Stimulated activated CD4-positive, alpha-beta T cell treated with anti-CD3 and anti-CD28 coated beads, TNF-alpha, amount 100 ng/mL, for 4 hours (primary cell): Measurements from ENCODE around the gene RASA4B.
A peak's percentile ranks its signal among the peaks of the same experiment; 100 is the strongest.
"Not testable (repeated sequence)": the region's sequence is repeated elsewhere in the genome, so short reads cannot be mapped to it uniquely, and the experiment has no call there.

Experiments used
- DNase-seq, 3 experiments: peaks; one replicate each; pipeline ENCODE4 v3.0.0-alpha.2; 2020; ENCODE audit warnings: low read depth in 3 of 3

RASA4B gene

DNA sequence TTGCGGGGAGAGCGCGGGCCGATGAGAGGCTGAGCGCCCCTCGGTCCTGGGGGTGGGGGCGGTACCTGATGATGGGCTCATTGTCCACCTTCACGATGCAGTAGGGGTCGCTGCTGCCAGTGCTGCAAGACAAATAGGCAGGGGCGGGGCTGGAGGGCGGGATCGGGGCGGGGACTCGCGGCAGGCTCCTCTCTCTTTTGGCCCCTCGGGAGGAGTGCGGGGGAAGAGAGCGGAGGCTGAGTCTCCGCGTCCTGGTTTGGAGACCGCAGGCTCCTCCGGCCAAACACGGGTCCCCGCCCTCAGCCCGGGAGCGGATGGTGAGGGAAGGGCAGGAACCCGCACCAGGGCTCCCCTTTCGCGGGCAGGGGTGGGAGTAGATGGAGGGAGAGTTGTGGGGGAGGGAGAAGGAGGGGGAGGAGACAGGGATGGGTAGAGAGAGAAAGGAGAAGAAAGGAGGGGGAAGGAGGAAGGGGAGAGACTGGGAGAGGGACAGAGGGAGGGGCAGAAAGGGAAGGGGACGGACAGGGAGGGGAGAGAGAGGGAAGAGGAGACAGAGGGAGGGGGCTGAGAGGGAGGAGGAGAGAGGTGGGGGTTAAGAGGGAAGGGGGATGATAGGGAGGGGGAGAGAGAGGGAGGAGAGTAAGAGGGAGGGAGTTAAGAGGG, 5.6 kb downstream of the RASA4B start:
- DNase-seq: not testable (repeated sequence)

DNA sequence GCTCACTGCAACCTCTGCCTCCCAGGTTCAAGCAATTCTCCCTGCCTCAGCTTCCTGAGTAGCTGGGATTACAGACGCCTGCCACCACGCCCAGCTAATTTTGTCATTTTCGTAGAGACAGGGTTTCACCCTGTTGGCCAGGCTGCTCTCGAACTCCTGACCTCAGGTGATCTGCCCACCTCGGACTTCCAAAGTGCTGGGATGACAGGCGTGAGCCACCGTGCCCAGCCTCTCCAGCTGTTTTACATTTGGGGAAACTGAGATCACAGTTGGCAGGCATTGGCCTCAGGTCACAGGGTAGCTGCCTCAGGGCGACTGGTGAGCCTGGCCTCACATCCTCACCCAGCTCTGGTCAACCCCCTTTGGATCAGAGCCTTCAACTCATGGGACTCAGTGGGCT, 7.0 kb downstream of the RASA4B start:
- not testable (repeated sequence) for DNase-seq

DNA sequence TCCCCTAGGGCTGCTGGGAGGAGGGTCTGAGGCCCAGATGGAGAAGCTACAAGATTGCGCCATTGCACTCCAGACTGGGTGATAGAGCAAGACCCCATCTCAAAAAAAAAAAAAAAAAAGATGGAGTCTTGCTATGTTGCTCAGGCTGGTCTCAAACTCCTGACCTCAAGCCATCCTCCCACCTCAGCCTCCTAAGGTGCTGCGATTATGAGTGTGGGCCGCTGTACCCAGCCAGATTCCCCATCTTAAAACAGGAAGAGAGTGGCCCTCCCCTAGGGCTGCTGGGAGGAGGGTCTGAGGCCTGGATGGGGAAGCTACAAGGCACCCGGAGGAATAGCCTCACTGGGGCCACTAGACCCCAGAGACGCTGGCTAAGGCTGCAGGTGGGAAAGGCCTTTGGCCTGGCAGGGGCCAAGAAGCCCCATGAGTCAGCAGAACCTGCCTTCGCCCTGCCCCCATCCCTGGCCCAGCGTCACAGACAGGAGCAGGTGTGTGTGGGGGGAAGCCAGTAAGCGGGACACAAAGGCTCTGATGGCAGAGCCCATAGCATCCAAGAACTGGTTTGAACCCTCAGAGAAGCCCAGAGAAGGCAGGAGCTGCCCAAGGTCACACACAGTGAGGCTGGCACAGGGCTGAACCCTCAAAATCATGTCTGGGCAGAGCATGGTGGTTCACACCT, 10.0 kb downstream of the RASA4B start:
- DNase-seq: not testable (repeated sequence)

DNA sequence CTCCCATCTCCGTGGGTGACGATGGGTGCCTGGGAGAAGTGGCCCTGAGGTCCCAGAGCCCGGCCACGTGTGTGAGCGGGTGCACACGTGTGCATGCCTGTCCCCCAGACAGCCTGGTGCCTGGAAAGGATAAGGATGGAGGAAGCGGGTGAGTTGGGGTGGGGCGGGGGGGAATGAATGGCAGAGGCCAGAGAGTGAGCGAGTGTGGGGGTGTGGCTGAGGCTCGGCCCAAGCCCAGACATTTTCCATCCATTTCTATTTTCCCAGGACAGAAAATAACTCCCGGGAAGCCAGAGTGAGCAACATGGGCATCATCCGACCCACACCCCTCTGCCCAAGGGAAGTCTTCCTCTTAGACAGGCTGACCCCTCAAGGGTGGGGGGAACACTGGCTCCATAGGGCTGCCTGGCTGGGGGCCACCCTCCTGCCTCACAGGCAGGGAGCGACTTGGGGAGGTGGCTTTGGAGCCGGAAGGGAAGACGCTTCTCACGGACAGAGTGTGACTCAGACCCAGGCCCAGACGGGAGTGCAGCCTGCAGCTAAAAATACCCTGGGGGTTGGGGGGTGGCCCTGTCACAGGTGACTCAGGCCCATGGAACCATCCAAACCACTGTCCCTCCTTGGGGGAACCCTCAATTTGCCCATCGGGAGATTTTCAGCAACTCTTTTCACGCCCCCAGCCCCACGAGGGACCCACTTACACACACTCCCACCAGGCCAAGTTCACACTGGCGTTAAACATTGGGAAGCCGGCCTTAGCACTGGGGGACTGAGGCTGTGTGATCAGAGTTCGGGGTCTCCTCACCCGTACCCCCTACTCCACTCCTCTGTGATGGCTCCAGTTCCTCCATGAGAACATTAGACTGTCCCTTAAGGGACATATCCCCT, 12.0 kb downstream of the RASA4B start:
- DNase-seq: not testable (repeated sequence)

DNA sequence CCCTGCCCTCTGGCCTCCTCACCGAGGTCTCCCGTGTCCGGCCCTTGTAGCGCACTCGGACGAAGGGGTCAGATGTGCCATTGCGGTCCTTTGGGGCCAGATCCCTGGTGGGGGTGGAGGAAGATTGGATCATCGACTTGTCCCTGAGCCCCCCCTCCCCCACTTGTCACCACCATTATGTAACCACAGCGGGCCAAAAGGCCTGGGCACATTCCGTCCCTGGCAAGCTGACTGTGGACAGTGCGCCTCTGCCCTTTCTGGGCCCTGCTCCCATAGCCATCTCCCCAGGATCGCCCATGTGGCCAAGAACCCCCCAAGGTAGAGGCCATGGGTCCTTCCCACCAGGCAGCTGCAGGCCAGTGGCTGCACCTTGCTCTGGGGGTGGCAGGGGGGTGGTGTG, 14.4 kb downstream of the RASA4B start:
- DNase-seq: not testable (repeated sequence)

DNA sequence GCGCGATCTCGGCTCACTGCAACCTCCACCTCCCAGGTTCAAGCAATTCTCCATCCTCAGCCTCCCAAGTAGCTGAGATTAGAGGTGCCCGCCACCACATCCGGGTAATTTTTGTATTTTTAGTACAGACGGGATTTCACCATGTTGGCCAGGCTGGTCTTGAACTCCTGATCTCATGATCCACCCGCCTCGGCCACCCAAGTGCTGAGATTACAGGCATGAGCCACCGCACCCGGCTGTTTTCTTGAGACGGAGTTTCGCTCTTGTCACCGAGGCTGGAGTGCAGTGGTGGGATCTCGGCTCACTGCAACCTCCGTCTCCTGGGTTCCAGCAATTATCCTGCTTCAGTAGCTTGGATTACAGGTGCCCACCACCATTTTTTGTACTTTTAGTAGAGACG, 19.3 kb downstream of the RASA4B start:
- DNase-seq: not testable (repeated sequence)

DNA sequence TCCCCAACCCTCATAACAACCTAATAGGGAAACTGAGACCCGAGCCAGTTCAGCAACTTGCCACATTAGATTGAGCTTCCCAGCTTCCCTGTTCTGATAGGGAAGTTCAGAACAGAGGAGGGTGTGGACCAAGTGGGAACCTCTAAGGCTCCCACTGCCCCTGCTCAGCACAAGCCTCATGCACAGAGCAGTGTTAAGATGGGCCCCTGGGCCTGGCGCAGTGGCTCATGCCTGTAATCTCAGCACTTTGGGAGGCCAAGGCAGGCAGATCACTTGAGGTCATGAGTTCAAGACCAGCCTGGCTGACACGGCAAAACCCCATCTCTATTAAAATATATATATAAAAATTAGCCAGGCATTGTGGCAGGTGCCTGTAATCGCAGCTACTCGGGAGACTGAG, 20.3 kb downstream of the RASA4B start:
- not testable (repeated sequence) for DNase-seq

DNA sequence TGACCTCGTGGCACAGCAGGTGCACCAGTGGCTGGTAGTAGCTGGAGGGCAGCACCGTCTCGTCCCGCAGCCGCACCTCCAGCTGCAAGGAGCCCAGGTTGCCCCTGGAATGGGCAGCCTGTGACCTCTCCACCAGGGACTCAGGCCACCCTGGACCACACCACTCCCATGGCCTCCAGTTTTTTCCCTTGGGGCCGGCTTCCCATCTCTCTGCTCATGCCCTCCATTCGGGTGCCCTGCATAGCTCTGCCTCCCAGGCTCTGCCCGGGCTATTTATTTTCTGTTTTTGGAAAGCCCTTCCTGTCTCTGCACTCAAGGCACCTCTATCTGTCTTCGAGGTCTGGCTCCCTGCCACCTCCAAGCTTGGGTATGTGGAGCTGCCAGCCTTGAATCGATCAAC, 20.7 kb downstream of the RASA4B start:
- not testable (repeated sequence) for DNase-seq

DNA sequence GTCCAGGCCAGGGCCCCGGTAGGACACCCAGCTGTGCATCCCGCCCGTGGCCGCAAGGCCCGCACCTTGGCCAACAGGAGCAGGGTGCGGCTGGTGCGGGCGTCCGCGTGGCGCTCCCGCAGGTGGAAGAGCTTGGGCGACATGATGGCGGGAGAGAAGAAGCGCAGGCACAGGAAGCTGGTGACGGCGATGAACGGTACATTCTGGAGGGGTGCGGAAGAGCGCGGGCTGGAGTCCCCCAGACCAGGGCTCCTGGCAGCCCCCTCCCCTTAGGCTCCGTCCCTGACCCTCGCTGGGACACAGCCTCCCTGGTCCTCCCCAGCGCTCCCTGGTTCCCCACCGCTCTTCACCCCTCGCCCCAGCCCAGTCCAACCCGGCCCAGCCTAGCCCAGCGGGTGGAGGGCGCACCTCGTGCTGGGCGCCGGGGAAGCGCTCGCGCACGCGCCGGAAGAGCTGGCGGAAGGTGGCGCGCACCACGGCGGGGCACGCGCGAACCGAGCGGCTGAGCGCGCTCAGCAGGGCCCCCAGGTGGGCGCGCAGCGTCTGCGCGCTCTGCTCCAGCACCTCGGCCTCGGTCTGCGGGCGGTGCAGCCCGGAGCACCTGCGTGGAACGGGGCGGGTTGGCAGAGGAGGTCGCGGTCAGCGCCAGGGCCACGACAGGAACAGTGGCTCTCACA, 23.0 kb downstream of the RASA4B start:
- not testable (repeated sequence) for DNase-seq

DNA sequence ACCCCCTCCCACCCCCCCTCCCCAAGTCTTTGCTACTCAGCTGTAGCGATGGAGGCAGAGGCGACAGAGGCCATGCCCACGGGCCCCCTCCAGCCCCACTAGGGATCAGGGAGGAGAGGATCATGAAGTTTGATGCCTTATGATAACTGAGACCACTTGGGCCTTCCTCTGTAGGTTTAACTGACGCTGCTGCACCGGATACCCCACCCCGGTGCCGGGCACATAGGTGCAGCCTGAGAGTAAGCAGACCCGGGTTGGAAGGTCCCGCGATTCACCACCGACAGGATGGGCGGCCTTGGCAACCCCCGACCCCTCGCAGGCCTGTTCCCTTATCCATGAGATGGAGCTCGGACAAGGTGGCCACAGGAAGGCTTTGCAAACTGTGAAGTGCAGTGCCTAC, 23.6 kb downstream of the RASA4B start:
- not testable (repeated sequence) for DNase-seq

DNA sequence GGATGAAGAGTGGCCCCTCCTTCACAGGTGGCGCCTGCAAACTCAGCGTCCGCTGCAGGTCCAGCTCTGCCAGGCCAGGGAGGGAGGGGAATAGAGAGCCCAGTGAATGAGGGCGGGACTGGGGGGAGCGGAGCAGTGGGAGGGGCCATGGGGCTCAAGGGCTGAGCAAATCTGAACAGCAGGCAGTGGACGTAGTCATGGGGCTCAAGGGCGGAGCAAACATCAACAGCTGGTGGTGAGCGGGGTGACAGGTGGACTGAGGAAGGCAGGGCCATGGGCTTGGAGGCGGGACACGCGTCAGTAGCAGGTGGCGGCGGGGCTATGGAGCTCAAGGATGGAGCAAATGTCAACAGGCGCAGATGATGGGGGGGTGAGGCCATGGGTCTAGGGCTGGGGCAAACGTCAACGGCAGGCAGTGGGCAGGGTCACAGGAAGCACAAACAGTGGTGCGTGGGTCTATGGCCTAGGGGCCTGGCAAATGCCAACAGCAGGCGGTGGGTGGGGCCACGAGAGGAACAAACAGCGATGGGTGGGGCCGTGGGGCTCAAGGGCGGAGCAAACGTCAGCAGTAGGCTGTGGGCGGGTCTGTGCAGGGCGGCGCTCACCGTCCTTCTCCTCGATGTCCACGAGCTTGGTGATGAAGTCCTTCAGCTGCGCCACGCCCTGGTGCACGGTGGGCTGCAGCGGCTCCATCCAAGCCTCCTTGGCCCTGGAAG, 24.2 kb downstream of the RASA4B start:
- not testable (repeated sequence) for DNase-seq

DNA sequence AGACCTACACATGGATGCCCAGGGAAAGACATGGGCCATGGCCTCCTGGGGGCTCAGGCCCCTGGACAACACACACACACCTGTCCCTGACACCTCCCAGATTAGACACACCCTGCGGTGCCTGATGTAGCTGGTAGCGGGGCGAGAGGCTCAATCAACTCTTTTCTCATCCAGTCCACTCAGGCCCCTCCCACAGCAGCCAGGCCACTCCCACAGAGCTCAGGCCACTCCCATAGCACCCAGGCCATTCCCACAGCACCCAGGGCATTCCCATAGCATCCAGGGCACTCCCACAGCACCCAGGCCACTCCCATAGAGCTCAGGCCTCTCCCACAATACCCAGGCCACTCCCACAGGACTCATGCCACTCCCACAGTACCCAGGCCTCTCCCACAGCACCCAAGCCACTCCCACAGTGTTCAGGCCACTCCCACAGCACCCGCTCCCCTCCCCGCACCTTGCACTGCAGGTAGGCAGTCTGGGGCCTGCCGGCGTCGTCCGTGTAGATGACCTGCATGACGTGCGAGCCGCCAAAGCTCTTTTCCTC, 27.0 kb downstream of the RASA4B start:
- not testable (repeated sequence) for DNase-seq

DNA sequence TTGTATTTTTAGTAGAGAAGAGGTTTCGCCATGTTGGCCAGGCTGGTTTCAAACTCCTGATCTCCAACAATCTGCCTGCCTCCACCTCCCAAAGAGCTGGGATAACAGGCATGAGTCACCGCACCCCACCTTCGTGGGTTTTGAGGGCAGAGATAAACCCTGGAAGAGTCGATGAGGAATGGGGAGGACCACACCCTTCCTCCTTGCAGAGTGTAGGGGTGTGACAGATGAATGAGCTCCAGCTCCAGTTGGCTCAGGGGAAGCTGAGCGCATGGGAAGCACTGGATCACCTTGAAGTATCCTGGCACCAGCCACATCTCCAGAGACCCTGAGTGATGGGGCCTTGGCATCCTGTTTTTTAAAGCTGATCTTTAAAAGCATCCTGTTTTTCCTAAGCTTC, 33.3 kb downstream of the RASA4B start:
- DNase-seq: not testable (repeated sequence)

DNA sequence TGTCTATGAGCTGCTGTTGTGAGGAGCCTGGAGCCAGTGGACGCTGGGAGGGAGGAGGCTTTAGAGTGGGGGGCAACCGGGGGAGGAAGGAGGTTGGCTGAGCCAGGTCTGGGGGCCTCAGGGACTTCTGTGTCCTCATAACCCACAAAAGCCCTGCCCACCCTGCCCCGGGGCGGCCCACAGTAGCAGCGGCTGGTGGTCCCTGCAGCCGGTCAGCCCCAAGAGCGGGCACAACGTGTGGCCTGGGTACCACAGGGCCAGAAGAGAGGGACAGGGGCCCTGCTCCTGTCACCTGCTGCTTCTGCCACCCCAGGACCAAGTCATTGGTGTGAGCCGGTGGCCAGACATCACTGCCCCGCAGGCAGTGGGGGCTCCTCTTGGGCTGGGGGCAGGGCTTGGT, 35.6 kb downstream of the RASA4B start:
- not testable (repeated sequence) for DNase-seq

DNA sequence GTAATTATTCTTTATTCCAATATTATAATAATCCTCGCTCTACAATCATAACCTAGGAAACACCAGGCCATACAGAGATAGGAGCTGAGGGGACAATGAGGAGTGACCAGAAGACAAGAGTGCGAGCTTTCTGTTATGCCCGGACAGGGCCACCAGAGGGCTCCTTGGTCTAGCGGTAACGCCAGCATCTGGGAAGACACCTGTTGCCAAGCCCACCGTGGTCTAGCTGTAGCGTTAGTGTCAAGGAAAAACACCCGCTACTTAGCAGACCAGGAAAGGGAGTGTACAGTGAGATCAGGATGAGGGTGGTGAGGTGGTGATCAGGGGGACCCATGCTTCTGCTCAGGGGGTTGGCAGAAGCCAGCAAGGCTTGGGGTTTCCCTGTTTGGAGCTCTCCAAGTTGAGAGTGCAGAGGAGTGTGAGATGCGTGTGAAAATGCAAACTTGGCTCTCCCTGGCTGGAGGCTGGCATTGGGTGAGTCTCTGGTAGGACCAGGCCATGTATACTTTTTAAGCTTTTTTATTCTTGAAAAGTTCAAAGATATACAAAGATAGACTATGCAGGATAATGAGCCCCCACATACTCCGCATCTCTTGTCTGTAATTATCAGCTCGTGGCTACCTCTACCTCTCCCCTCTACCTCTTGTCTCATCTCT, 37.5 kb downstream of the RASA4B start:
- not testable (repeated sequence) for DNase-seq

DNA sequence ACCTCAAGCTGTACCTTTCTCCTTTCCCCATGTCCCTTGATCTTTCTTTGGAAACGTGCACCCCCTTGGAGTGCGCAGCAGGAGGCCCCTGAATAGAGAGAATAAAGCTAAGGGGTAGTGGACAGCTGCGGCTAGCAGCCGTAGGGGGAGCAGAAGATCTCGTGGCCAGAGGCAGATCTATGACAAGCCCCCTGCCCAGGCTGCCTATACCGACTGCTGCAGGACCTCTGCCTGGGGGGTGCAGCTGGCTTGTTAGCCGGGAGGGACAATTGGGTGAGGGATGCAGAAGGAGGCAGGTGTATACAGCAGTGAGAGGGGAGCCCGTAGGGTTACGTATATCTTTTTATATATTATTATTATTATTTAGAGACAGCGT, 38.4 kb downstream of the RASA4B start:
- DNase-seq: not testable (repeated sequence)

DNA sequence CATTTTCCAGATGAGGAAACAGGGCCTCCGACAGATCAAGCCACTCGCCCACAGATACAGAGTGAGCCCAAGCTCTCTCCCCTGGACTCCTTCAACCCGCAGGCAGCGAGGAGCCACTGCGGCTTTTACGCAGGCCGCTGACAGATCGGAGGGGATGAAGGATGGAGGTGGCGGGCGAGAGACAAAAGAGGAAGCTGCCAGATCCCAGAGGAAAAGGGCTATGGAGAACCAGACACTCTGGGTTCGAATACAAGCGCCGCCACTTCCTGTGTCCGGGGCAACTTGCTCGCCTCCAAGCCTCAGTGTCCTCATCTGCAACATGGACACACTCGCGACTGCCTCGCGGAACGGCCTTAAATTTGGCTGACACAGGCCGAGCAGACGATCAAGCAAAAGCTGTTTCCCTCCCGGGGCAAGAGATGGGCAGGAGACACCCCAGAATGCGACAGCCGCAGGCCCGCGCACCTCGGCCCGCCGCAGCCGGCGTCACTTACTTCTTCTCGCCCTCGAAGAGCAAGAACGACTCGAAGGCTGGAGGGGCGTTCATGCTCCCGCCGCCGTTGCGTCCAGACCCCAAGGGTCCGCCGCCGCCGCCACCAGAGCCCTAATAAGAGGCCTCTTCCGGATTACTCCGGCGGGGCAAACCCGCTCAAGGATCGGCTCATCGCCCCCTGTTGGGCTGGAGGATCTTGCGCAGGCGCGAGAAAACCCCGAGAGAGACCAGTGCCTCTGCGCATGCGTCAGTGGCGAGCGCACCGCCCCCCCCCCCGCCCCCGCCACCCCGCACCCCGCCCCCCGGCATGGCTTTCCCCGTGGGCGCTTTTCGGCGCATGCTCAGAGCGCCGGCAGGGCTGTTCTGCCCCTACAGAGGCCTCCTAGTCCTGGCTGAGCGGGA, 39.0 kb downstream of the RASA4B start, which contains the start of gene POLR2J:
POLR2J (minus strand) TSS at position 609 of the 895 bp plus-strand sequence; CDS start at position 547, 62 bp downstream.
- DNase-seq: peak; percentile 72 to 82 (median 79)

DNA sequence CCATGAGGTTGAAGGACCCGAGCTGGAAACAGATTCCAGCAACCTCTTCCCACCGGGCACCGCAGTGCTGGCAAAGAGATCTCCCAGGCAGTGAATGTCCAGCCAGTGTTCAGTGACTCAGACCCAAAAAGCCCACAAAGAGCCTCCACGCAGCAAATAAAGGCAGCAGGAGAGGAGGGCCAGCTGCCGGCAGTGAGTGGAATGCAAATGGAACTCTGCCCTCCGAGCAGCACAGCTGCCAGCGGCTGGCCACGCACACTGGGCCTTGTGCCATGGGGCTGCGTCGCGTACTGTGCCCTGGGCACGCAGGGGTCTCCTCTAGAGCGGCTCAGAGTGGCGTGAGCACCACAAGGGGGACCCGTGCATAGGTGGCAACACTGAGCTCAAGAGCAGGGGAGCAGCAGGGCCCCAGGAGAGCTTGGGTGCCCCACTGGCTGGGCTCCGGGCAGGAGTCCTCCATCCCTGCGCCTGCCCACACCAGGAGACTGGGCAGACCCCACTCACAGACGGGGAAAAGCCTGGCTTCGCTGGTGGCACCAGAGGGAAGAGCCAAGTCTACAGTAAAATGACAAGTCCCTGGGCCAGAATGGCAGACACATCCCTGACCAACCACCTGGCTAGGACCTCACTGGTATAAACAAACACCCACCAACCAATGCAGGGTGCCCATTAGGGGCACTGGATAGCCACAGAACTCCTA, 42.7 kb downstream of the RASA4B start:
- DNase-seq: not testable (repeated sequence)
